ENCODE measurements around the gene DPH7.
"Not testable (repeated sequence)": the region's sequence is repeated elsewhere in the genome, so short reads cannot be mapped to it uniquely, and the experiment has no call there.

The DPH7 gene

GRCh38 chr9:137578518-137579258 lies at the start of gene DPH7:
TSS of gene DPH7 (minus strand) at chr9:137578925. CDS start at chr9:137578777, 148 bp downstream.
- no peak for DNase-seq

DNA sequence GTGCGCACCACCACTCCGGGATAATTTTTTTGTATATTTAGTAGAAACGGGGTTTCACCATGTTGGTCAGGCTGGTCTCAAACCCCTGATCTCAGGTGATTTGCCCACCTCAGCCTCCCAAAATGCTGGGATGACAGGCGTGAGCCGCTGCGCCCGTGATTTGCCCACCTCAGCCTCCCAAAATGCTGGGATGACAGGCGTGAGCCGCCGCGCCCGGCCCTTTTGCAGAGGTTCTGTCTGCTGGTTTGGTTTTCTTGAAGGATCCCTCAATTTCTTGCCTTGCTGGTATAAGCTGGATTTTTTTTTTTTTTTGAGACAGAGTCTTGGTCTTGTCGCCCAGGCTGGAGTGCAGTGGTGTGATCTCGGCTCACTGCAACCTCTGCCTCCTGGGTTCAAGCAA lies 48.7 kb upstream of the DPH7 start:
- not testable (repeated sequence) for DNase-seq

GRCh38 chr9:137626464-137626863 lies 47.7 kb upstream of the DPH7 start:
- DNase-seq = no peak

- not testable (repeated sequence) for DNase-seq
Measured at GRCh38 chr9:137622211-137622610, 43.5 kb upstream of the DPH7 start.

GRCh38 chr9:137621131-137621757 lies 42.5 kb upstream of the DPH7 start:
- no peak for DNase-seq

GRCh38 chr9:137620581-137620980 lies 41.9 kb upstream of the DPH7 start:
- no peak for DNase-seq

GRCh38 chr9:137620048-137620405 lies 41.3 kb upstream of the DPH7 start:
- no peak for DNase-seq

- no peak for DNase-seq
Measured at GRCh38 chr9:137619240-137620047, 40.7 kb upstream of the DPH7 start.

GRCh38 chr9:137618105-137619067 lies 39.7 kb upstream of the DPH7 start, which contains the start of gene EHMT1:
TSS of gene EHMT1 (plus strand) at chr9:137619005. CDS start at chr9:137619029, 24 bp downstream.
- DNase-seq = no peak

DNA sequence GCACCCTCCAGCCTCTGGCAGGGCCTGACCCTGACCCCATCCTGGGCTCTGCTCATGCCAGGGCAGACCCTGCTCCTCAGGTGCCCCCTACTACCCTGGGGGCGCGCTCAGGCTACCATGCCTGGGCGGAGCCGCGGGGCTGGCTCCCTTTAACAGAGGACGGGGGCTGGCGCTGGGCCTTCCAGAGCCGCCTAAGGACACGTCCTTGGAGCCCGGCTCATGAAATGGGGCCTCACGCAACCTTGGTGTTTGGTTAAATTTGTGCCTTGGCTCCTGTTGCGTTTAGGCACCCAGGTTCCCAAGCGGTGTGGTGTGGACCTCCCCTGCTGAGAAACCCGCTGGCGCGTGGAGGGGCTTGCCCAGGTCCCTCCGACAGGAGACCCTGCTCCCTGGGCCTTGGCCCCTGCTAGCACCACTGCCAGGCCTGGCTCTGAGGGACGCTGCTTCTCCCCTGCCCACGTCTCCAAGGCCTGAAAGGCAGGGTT lies 36.7 kb upstream of the DPH7 start:
- DNase-seq = no peak

GRCh38 chr9:137614631-137615386 lies 36.1 kb upstream of the DPH7 start:
- no peak for DNase-seq

GRCh38 chr9:137613738-137614523 lies 35.2 kb upstream of the DPH7 start:
- DNase-seq = no peak

DNA sequence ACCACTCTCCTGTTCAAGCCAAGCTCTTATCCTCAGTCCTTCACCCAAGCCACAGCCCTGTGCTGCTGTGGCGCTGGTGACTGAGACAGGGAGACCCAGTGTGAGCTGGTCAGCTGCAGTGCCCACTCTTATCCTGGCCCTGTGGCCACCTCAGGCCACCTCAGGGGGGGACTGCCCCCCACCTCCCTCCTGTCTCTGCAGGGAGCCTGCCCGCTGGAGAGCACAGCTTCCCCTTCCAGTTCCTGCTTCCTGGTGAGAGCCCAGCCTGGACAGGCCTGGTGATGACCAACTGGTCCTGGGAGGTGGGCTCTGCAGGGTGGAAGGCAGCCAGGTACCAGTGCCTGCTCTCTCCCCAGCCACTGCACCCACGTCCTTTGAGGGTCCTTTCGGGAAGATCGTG lies 34.5 kb upstream of the DPH7 start:
- DNase-seq = no peak

GRCh38 chr9:137612741-137613142 lies 34.0 kb upstream of the DPH7 start:
- no peak for DNase-seq

GRCh38 chr9:137611623-137612609 lies 33.2 kb upstream of the DPH7 start:
- DNase-seq = no peak

GRCh38 chr9:137610944-137611343 lies 32.2 kb upstream of the DPH7 start:
- DNase-seq = no peak

DNA sequence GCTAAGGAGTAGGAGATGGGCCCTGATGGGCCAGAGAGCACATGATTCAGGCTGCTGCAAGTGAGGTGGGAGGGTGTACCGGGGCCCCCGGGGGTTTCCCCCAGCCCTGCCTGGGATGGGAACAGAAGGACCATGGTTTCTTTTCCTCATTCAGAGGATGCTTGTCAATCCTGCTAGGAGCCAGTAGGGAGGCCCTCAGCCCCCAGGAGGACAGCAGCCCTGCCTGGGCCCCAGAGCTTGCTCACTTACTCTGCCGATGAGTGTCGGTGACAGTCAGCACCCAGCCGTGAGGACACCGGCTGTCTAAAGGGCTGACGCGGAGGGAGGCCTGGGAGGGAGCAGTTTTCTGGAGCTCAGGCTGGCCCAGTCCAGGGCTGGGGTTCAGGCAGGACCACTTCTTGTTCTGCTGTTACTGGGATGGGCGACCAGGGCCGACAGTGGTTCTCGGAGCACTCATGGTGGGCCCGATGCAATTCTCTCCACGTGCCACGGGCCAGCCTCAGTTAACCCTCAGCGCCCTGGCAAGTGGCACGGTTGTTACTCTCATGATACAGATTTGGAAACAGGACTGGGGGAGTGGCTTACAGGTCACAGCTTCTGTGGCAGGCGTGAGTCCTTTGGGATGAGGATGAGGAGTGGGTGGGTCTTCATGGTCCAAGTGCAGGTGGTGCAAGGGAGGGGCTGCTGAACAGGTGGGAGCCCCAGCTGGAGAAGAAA lies 28.6 kb upstream of the DPH7 start:
- peak; percentile 47 for DNase-seq

GRCh38 chr9:137606734-137607138 lies 28.0 kb upstream of the DPH7 start:
- DNase-seq = no peak
